SH-SY5Y (cell line): Measurements from ENCODE around the gene SLC12A7.

Experiments used
- GATA2 ChIP-seq: IDR thresholded peaks from 2 replicates; pipeline ENCODE4 v1.6.1; 2011; ENCODE audit warnings: mild to moderate bottlenecking, low read depth, low read length
- GATA3 ChIP-seq: IDR thresholded peaks from 2 replicates; pipeline ENCODE4 v1.6.1; 2011; ENCODE audit warnings: low read depth, mild to moderate bottlenecking, low read length, moderate library complexity

- TF ChIP-seq GATA2 (no peak), GATA3 (no peak)
These were observed 28.9 kb upstream of the SLC12A7 start for GRCh38 chr5:1140818-1141189.
